Panc1 (cell line): Measurements from ENCODE around the gene ECI1. TPM values are rescaled to one million over a fixed set of nuclear protein-coding genes. Genes with fewer than 3 reads are reported as not detected.

Experiments
- ATAC-seq: fragments of 200-7000 bp; cut with Tn5 transposase; 2 replicates; pipeline ENCODE4 v1.9.1; 2020; ENCODE audit warnings: mild to moderate bottlenecking, moderate library complexity
- BruUV-seq: library from RNA; stranded (reverse); fragments of 400-500 nt; replicated peaks from 2 replicates; lab custom pipeline; 2021; lab: Mats Ljungman, UMichigan
- CTCF ChIA-PET: fragments of 300-600 bp; sonication (Branson Sonifier 250); formaldehyde crosslinking; loops from one replicate; lab custom pipeline; 2022; ENCODE audit warnings: antibody characterized with exemption; lab: Charles Lee
- POLR2A ChIA-PET: fragments of 300-600 bp; sonication (Branson Sonifier 250); formaldehyde crosslinking; loops from one replicate; lab custom pipeline; 2022; ENCODE audit warnings: antibody characterized with exemption; lab: Charles Lee
- DNase-seq: peaks from one replicate; pipeline ENCODE4 v3.0.0-alpha.2; 2010; ENCODE audit warnings: low read depth, low spot score
- H3K27ac ChIP-seq: 2 replicates; pipeline ENCODE4 v1.5.1; 2011; ENCODE audit warnings: mild to moderate bottlenecking, low read length, inconsistent platforms
- H3K27me3 ChIP-seq: fragments of 200-500 bp; sonication (Bioruptor generic); 2 replicates; pipeline ENCODE4 v1.6.0; 2014; ENCODE audit warnings: low read length, inconsistent platforms; ENCODE audit not compliant: control insufficient read depth, insufficient read depth
- H3K36me3 ChIP-seq: fragments of 200-500 bp; sonication (Bioruptor generic); 2 replicates; pipeline ENCODE4 v1.5.1; 2014; ENCODE audit warnings: inconsistent platforms, mild to moderate bottlenecking, low read length, moderate library complexity; ENCODE audit not compliant: control insufficient read depth, insufficient read depth
- H3K4me1 ChIP-seq: 2 replicates; pipeline ENCODE4 v1.5.1; 2011; ENCODE audit warnings: inconsistent platforms, mild to moderate bottlenecking, low read length, moderate library complexity; ENCODE audit not compliant: control insufficient read depth, insufficient read depth
- H3K4me3 ChIP-seq, 2 experiments: 2 replicates each; pipeline ENCODE4 v1.5.1; 2011 to 2012; ENCODE audit warnings: low read depth in 2 of 2, low read length in 2 of 2, mild to moderate bottlenecking in 2 of 2, inconsistent platforms in 1 of 2, moderate library complexity in 1 of 2
- H3K9me3 ChIP-seq: fragments of 200-500 bp; sonication (Bioruptor generic); 2 replicates; pipeline ENCODE4 v1.5.1; 2014; ENCODE audit warnings: low read depth, mild to moderate bottlenecking, inconsistent platforms, low read length, moderate library complexity; ENCODE audit not compliant: control insufficient read depth, insufficient read depth
- POLR2AphosphoS5 ChIP-seq: IDR thresholded peaks from 2 replicates; pipeline ENCODE4 v1.6.1; 2012; ENCODE audit warnings: mild to moderate bottlenecking, low read depth, low read length, moderate library complexity
- SIN3A ChIP-seq: IDR thresholded peaks from 2 replicates; pipeline ENCODE4 v1.6.1; 2012; ENCODE audit warnings: low read depth, mild to moderate bottlenecking, low read length, moderate library complexity, borderline replicate concordance; ENCODE audit not compliant: insufficient read depth
- TCF7L2 ChIP-seq: IDR thresholded peaks from 2 replicates; pipeline ENCODE4 v1.6.1; 2011; ENCODE audit warnings: mild to moderate bottlenecking, low read depth, low read length, inconsistent platforms
- in situ Hi-C: cut with HindIII; loops from 2 replicates; pipeline ENCODE4 v1.10.0; 2016; ENCODE audit warnings: low sequenced_read_pairs, low pct_unique_long_range_greater_than_20kb
- intact Hi-C: fragments of 100-400 bp; cut with micrococcal nuclease; formaldehyde crosslinking; loops from one replicate; pipeline ENCODE4 v1.10.0; 2022; ENCODE audit not compliant: unreplicated experiment
- total RNA-seq: library from RNA; stranded (reverse); gene quantifications from one replicate; pipeline ENCODE4 v1.2.1, GENCODE V29; 2021; ENCODE audit not compliant: unreplicated experiment
- TF ChIP-seq, protein P1 (sequence below), 2 experiments: IDR thresholded peaks; 2 replicates each; pipeline ENCODE4 v1.6.1; 2011 to 2012; ENCODE audit warnings: low read depth in 2 of 2, control low read depth in 1 of 2, low read length in 1 of 2, mild to moderate bottlenecking in 1 of 2, moderate library complexity in 1 of 2; ENCODE audit not compliant: insufficient read depth in 1 of 2
- TF ChIP-seq, protein P2 (sequence below): fragments of 450-650 bp; IDR thresholded peaks from 2 replicates; pipeline ENCODE4 v1.5.1; 2017; ENCODE audit warnings: mild to moderate bottlenecking

ECI1 gene
- total RNA-seq, 1 experiment from 2014 or later, result 117 TPM

GRCh38 chr16:2199621-2200139, 51.7 kb downstream of the ECI1 start:
- no TSS peak for BruUV-seq
- H3K27ac ChIP-seq, result no peak overlapping the region
- ChIA-PET CTCF (no interaction called here), POLR2A (interaction anchor here (0.5 kb wide), 1 partner anchor 48 kb away, joined by 4 read pairs; no protein-coding TSS in a partner anchor)
- in situ Hi-C loops, result no loop called here
- intact Hi-C loops, result no loop called here
- no peak overlapping the region for H3K4me3 ChIP-seq
- DNase-seq (no peak), ATAC-seq (no peak)
- H3K27me3 ChIP-seq, result no peaks in the 10 kb centered on the region
- no peak for TF ChIP-seq TCF7L2
- no peak for TF ChIP-seq POLR2AphosphoS5
- TF ChIP-seq SIN3A, result no peak
- TF ChIP-seq, protein P1, sequence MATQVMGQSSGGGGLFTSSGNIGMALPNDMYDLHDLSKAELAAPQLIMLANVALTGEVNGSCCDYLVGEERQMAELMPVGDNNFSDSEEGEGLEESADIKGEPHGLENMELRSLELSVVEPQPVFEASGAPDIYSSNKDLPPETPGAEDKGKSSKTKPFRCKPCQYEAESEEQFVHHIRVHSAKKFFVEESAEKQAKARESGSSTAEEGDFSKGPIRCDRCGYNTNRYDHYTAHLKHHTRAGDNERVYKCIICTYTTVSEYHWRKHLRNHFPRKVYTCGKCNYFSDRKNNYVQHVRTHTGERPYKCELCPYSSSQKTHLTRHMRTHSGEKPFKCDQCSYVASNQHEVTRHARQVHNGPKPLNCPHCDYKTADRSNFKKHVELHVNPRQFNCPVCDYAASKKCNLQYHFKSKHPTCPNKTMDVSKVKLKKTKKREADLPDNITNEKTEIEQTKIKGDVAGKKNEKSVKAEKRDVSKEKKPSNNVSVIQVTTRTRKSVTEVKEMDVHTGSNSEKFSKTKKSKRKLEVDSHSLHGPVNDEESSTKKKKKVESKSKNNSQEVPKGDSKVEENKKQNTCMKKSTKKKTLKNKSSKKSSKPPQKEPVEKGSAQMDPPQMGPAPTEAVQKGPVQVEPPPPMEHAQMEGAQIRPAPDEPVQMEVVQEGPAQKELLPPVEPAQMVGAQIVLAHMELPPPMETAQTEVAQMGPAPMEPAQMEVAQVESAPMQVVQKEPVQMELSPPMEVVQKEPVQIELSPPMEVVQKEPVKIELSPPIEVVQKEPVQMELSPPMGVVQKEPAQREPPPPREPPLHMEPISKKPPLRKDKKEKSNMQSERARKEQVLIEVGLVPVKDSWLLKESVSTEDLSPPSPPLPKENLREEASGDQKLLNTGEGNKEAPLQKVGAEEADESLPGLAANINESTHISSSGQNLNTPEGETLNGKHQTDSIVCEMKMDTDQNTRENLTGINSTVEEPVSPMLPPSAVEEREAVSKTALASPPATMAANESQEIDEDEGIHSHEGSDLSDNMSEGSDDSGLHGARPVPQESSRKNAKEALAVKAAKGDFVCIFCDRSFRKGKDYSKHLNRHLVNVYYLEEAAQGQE (IDR thresholded peaks at IDR 0.05; ENCODE audit: insufficient read depth in 1 of 2, low read depth in 2 of 2, low read length in 1 of 2), result no peak
- TF ChIP-seq, protein P2, sequence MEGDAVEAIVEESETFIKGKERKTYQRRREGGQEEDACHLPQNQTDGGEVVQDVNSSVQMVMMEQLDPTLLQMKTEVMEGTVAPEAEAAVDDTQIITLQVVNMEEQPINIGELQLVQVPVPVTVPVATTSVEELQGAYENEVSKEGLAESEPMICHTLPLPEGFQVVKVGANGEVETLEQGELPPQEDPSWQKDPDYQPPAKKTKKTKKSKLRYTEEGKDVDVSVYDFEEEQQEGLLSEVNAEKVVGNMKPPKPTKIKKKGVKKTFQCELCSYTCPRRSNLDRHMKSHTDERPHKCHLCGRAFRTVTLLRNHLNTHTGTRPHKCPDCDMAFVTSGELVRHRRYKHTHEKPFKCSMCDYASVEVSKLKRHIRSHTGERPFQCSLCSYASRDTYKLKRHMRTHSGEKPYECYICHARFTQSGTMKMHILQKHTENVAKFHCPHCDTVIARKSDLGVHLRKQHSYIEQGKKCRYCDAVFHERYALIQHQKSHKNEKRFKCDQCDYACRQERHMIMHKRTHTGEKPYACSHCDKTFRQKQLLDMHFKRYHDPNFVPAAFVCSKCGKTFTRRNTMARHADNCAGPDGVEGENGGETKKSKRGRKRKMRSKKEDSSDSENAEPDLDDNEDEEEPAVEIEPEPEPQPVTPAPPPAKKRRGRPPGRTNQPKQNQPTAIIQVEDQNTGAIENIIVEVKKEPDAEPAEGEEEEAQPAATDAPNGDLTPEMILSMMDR, result no peak
- no peaks in the 10 kb centered on the region for H3K9me3 ChIP-seq
- H3K4me1 ChIP-seq, result peaks cover 3% of the 10 kb centered on the region
- H3K36me3 ChIP-seq, result no peaks in the 10 kb centered on the region

DNA sequence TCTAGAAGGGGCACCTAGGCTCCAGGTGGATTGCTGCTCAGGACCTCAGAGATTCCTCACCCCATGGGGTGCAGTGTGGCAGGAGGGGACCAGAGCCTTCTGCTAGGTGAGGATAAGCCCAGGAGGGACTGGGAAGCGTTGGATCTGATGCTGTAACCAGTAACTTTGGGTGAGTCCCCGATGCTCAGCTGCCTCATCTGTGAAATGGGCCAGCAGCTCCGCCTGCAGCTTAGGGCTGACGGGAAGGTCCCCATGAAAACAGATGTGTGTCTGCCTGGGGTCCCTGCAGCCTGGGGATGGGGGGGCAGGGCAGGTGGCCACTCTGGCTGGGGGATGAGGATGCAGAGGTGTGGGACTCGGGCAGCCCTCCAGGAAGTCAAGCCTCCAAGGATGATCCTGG, 52.3 kb downstream of the ECI1 start:
- Histone ChIP-seq H3K4me1 (no peaks in the 10 kb centered on the region; the same call in none of the 2 replicates), H3K27ac (no peak overlapping the region), H3K4me3 (no peak overlapping the region), H3K27me3 (no peaks in the 10 kb centered on the region), H3K36me3 (no peaks in the 10 kb centered on the region), H3K9me3 (no peaks in the 10 kb centered on the region)
- intact Hi-C loops, result no loop called here
- DNase-seq, result no peak
- TF ChIP-seq SIN3A (no peak), TCF7L2 (no peak), POLR2AphosphoS5 (no peak)
- TF ChIP-seq, protein P2, result no peak
- TF ChIP-seq, protein P1 (IDR thresholded peaks at IDR 0.05; ENCODE audit: insufficient read depth in 1 of 2, low read depth in 2 of 2, low read length in 1 of 2), result no peak
- ChIA-PET POLR2A (no interaction called here), CTCF (no interaction called here)
- ATAC-seq, result no peak
- BruUV-seq, result no TSS peak
- in situ Hi-C loops, result no loop called here
